Natural killer cell treated with Interleukin-12 subunit alpha and Interleukin-12 subunit beta and Interleukin-15 and Interleukin-18, amount 100 ng/mL, for 72 hours (primary cell): ENCODE results near the gene UBE2I. TPM values are rescaled to one million over a fixed set of nuclear protein-coding genes. Genes with fewer than 3 reads are reported as not detected.

Experiments used
- ATAC-seq, 2 donors: fragments of 150-1000 bp; cut with Tn5 transposase in 1 of 2; sonication (Bioruptor Pico), chemical (Tn5 transposase) in 1 of 2; 2 replicates each; pipeline ENCODE4 v1.10.0; 2021
- DNase-seq: peaks from one replicate; pipeline ENCODE4 v3.0.0; 2022; ENCODE audit warnings: low spot score
- H3K27ac Mint-ChIP-seq, 2 donors: 1 replicate in 1 of 2; 2 replicates in 1 of 2; pipeline ENCODE4 v1.8.0; 2022; ENCODE audit warnings: mixed read lengths in 2 of 2, mild to moderate bottlenecking in 1 of 2, moderate library complexity in 1 of 2
- H3K27me3 Mint-ChIP-seq, 2 donors: 1 replicate in 1 of 2; 2 replicates in 1 of 2; pipeline ENCODE4 v1.8.0; 2022; ENCODE audit warnings: mixed read lengths in 2 of 2
- H3K36me3 Mint-ChIP-seq: one replicate; pipeline ENCODE4 v1.8.0; 2022; ENCODE audit warnings: mixed read lengths
- H3K4me1 Mint-ChIP-seq, 2 donors: 1 replicate in 1 of 2; 2 replicates in 1 of 2; pipeline ENCODE4 v1.8.0; 2022; ENCODE audit warnings: low read depth in 2 of 2, mixed read lengths in 2 of 2, mild to moderate bottlenecking in 1 of 2
- H3K4me3 Mint-ChIP-seq: one replicate; pipeline ENCODE4 v1.8.0; 2022; ENCODE audit warnings: mixed read lengths
- H3K9me3 Mint-ChIP-seq: 2 replicates; pipeline ENCODE4 v1.8.0; 2022; ENCODE audit warnings: mixed read lengths
- total RNA-seq, 2 donors: library from RNA; stranded (reverse); gene quantifications; one replicate each; pipeline ENCODE4 v1.2.3, GENCODE V29; 2022

Gene UBE2I
- total RNA-seq, 2 donors from 2014 or later: 202 to 246 TPM

DNA sequence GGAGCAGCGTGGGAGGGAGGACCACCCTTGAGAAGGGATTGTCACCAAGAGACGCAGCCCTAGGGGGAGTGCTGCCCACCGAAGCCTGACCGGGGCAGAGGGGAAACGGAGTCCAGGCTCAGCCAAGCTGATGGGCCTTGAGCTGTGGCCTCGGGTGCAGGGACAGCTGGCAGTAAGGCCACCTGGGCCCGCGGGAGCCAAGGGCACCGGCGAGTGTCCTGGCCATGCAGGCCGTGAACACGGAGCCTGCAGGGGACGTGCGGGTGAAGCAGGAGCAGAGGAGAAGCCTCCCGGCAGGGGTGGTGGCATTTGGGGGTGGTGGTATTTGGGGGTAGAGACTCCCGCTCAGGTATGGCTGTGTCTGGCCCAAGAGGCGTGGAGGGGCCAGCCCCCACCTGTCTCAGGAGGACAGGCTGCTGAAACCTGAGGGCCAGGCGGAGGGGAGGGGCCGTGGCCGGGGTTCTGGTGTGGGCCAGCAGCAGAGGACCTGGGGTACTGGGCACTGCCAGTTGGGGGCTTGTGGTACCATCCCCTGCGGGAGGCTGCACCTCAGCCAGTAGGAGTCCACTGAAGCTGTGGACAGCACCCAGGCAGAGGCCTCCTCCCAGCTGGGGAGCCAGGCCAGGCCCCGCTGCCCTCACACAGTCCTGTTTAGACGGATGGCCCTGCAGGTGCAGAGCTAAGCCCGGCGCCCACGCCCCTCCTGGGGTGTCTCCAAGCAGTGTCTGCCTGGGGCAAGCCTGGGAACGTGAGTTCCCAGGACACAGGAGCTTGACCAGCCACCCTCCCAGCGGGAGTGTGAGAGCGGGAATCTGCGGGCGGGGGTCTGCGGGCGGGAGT is 46.8 kb downstream of the UBE2I start:
- no peaks in the 10 kb centered on the region for H3K27me3 Mint-ChIP-seq
- H3K27ac Mint-ChIP-seq: no peak overlapping the region
- no peak for DNase-seq
- no peaks in the 10 kb centered on the region for H3K9me3 Mint-ChIP-seq
- no peak overlapping the region for H3K4me3 Mint-ChIP-seq
- ATAC-seq: no peak
- H3K36me3 Mint-ChIP-seq: no peaks in the 10 kb centered on the region
- peaks cover 22 to 27% of the 10 kb centered on the region in 2 donors for H3K4me1 Mint-ChIP-seq

DNA sequence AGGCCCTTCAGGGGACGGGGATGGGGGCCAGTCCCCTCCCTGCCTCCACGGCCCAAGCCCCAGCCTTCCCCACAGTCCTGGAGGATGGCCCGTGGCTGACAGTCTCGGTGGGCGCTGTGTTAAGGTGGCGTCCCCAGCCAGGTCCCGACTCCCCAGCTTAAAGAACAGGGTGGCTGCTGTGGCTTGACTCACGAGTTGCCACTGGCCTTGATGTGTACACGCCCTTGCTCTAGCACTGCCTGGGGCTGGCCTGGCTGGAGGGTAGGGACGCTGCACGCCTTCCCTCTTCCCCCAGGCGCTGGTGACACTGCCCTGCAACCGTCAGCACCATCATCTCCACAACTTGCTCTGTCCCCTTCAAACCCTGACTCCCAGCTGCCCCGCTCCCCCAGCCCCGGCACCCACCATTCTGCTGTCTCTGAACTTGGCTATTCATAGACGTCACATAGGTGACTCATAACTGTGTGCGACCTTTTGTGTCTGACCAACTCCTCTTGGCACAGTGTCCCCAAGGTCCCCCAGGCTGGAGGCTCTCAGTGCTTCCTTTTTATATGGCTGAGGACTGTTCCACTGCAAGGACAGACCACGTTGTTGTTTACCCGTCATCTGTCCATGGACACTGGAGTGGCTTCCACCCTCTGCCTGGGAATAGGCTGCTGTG is 48.6 kb downstream of the UBE2I start:
- peaks cover 15 to 18% of the 10 kb centered on the region in 2 donors for H3K4me1 Mint-ChIP-seq
- H3K27me3 Mint-ChIP-seq: no peaks in the 10 kb centered on the region
- no peak overlapping the region for H3K4me3 Mint-ChIP-seq
- ATAC-seq (peak in 1 of 2 donors; percentile 7), DNase-seq (peak; percentile 54)
- no peaks in the 10 kb centered on the region for H3K9me3 Mint-ChIP-seq
- H3K27ac Mint-ChIP-seq: no peak overlapping the region
- H3K36me3 Mint-ChIP-seq: no peaks in the 10 kb centered on the region

DNA sequence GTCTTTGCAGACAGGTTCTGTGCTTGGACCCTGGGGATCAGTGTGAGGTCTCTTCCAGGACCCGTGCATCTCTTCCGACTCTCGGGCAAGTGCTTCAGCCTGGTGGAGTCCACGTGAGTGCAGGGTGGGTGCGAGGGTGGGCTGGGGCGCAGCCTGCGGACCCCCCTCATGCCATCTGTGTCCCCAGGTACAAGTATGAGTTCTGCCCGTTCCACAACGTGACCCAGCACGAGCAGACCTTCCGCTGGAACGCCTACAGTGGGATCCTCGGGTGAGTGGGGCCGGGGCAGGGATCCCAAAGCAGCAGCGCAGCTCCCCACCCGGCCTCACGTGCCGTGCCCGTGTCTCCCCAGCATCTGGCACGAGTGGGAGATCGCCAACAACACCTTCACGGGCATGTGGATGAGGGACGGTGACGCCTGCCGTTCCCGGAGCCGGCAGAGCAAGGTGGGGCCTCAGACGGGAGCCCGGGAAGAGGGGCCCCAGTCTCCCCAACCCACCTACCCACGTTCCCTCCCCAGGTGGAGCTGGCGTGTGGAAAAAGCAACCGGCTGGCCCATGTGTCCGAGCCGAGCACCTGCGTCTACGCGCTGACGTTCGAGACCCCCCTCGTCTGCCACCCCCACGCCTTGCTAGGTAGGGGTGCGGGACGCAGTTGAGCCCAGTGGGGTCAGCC is 52.4 kb downstream of the UBE2I start:
- peaks cover 0 to 6% of the 10 kb centered on the region in 2 donors for H3K4me1 Mint-ChIP-seq
- peaks cover 4% of the 10 kb centered on the region for H3K36me3 Mint-ChIP-seq
- no peak for DNase-seq
- no peak overlapping the region for H3K4me3 Mint-ChIP-seq
- H3K9me3 Mint-ChIP-seq: no peaks in the 10 kb centered on the region
- H3K27ac Mint-ChIP-seq: no peak overlapping the region
- no peak for ATAC-seq
- no peaks in the 10 kb centered on the region for H3K27me3 Mint-ChIP-seq

DNA sequence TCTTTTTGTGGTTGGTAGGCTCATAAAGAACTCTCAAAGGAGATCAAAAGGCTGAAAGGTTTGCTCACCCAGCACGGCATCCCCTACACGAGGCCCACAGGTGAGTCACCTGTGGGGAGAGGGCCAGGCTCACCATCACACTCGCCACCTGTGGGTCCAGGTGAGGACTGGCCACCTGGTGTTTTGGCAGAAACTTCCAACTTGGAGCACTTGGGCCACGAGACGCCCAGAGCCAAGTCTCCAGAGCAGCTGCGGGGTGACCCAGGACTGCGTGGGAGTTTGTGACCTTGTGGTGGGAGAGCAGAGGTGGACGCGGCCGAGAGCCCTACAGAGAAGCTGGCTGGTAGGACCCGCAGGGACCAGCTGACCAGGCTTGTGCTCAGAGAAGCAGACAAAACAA is 53.4 kb downstream of the UBE2I start:
- H3K27ac Mint-ChIP-seq: no peak overlapping the region
- peaks cover 4% of the 10 kb centered on the region for H3K36me3 Mint-ChIP-seq
- no peak for ATAC-seq
- DNase-seq: no peak
- H3K4me3 Mint-ChIP-seq: no peak overlapping the region
- no peaks in the 10 kb centered on the region for H3K9me3 Mint-ChIP-seq
- H3K27me3 Mint-ChIP-seq: no peaks in the 10 kb centered on the region
- peaks cover 0 to 6% of the 10 kb centered on the region in 2 donors for H3K4me1 Mint-ChIP-seq

DNA sequence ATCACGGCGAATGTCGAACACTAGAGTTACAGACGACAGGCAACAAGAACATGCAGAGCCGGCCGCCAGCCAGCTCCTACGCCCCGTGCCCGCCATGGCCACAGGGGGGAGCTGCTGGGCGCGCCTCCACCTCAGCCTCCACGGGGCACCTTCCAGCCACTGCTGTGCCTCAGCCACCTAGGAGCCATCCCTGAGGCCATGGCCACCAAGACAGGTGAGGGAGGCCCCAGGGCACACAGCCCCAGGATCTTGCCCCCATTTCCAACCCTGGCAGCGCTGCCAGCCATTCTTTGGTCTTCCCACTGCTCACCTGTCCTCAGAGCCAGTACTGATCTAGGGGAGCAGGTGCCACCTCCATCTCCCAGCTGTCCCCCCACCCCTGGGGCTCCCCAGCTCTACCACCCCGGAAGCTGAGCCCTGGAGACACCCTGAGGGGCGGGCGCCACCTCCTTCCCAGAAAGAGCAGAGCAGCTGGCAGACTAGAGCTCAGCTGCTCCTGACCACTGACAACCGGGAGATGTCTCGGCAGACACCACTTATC is 54.1 kb downstream of the UBE2I start:
- Mint-ChIP-seq H3K9me3 (no peaks in the 10 kb centered on the region), H3K4me3 (no peak overlapping the region), H3K36me3 (peaks cover 4% of the 10 kb centered on the region), H3K27ac (no peak overlapping the region), H3K4me1 (peaks cover 0 to 3% of the 10 kb centered on the region in 2 donors), H3K27me3 (no peaks in the 10 kb centered on the region)
- ATAC-seq: peak; percentile 77 to 83
- peak; percentile 76 for DNase-seq

DNA sequence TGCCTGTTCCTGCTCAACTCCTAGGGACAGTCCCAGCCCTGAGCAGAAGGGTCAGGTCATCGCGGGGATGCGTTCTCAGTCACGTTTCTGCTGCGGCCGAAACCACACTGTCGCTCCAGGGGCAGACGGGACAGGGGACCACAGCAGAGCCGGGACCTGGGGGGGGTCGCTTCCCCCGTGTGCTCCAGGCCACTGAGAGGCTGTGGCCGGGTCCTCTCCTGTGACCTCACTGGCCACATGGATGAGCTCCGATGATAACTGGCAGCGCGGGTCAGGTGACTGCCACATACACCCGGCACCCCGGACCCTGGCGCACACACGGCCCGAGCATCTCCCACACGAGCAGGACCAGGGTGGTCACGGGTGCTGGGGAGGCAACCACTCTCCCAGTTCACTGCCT is 55.1 kb downstream of the UBE2I start:
- ATAC-seq: no peak
- H3K4me1 Mint-ChIP-seq: peaks cover 0 to 3% of the 10 kb centered on the region in 2 donors
- no peaks in the 10 kb centered on the region for H3K27me3 Mint-ChIP-seq
- H3K4me3 Mint-ChIP-seq: no peak overlapping the region
- peaks cover 4% of the 10 kb centered on the region for H3K36me3 Mint-ChIP-seq
- DNase-seq: no peak
- no peak overlapping the region for H3K27ac Mint-ChIP-seq
- H3K9me3 Mint-ChIP-seq: no peaks in the 10 kb centered on the region

DNA sequence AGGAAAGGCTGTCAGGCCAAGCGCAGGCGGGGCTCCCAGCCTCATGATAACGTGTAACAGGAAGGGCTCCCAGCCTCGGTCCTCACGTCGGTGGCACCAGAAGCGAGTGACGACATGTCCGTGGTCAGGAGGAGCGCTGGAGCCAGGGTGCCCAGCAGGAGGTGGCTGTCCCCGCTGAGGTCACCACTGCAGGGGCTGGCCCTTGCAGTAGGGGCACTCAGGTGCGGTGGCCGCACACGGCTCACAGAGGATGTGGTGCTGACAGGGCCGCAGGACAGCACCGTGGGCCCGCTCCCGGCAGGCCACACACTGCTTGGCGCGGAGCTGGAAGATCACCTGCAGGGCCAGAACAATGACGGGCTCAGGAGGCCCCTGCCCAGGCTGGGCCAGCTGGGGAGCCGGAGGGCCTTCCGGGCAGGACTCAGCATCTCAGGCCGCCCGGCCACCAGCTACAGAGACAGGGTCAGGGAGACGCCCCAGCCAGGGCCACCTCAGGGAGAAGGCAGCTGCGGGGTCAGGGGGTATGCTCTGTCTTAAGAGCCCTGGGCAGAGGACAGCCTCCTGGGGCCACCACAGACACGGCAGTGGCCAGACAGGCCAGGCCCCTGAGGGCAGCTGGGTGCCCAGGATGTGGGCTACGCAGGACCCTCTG is 56.8 kb downstream of the UBE2I start:
- Mint-ChIP-seq H3K4me3 (no peak overlapping the region), H3K27ac (no peak overlapping the region), H3K36me3 (peaks cover 4% of the 10 kb centered on the region), H3K9me3 (no peaks in the 10 kb centered on the region), H3K27me3 (no peaks in the 10 kb centered on the region), H3K4me1 (peaks cover 0 to 3% of the 10 kb centered on the region in 2 donors)
- DNase-seq: no peak
- no peak for ATAC-seq

DNA sequence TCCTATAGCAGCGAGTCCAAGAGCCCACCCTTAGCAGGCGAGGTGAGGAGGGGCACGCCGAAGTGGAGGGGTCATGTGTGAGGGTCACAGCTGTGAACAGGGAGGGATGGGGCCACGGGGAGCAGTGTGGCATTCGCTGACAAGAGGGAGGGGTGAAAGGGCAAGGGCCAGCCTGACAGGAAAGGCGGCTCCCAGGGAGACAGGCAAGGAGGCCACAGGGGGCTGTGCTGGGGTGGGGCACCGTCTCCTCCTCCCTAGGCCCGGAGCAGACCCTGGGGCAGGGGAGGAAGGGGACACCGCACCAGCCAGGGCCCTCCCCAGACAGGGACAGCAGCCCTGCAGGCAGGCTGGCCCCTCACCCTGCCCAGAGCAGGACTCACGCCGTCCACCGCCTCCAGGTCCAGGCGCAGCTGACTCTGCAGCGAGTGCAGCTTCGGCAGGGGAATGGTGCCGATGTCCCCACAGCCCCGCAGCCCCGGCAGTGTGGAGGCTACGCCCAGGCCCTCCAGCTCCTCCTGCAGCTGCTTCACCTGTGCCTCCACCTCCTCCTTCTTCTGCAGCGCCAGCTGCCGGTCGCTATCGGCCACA is 57.4 kb downstream of the UBE2I start:
- peaks cover 0 to 3% of the 10 kb centered on the region in 2 donors for H3K4me1 Mint-ChIP-seq
- peaks cover 4% of the 10 kb centered on the region for H3K36me3 Mint-ChIP-seq
- no peaks in the 10 kb centered on the region for H3K27me3 Mint-ChIP-seq
- ATAC-seq: peak in 1 of 2 donors; percentile 29
- no peak overlapping the region for H3K27ac Mint-ChIP-seq
- H3K4me3 Mint-ChIP-seq: no peak overlapping the region
- DNase-seq: no peak
- no peaks in the 10 kb centered on the region for H3K9me3 Mint-ChIP-seq

DNA sequence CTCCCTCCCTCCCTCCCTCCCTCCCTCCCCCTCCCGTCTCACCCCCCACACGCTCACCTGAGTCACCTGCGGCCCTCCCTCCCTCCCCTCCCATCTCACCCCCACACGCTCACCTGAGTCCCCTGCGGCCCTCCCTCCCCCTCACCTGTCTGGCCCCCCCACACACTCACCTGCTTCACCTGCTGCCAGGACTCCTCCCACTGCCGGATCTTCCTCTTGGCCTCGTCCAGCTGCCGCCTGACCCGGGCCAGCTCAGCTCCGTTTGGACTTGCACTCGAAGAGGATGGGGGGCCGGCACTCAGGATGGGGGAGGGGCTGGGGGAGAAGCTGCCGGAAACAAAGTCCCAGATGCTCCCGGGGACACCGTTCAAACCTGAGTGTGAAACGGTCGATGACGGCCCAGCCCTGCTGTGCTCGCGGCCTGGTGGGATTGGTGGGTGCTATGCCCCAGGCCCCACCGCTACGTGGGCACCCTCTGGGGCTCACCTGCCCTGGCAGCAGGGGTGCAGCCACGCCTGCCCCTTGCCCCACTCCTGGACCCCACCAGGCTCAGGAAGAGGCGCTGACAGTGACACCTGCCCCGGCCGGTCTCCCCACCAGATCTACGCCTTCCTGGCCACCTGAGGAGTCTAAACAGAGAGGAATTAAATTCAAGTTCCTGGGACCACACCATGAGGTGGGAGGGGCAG is 58.2 kb downstream of the UBE2I start:
- no peaks in the 10 kb centered on the region for H3K27me3 Mint-ChIP-seq
- H3K4me3 Mint-ChIP-seq: no peak overlapping the region
- no peaks in the 10 kb centered on the region for H3K9me3 Mint-ChIP-seq
- H3K36me3 Mint-ChIP-seq: peaks cover 4% of the 10 kb centered on the region
- DNase-seq (no peak), ATAC-seq (no peak)
- H3K27ac Mint-ChIP-seq: no peak overlapping the region
- peaks cover 0 to 3% of the 10 kb centered on the region in 2 donors for H3K4me1 Mint-ChIP-seq

DNA sequence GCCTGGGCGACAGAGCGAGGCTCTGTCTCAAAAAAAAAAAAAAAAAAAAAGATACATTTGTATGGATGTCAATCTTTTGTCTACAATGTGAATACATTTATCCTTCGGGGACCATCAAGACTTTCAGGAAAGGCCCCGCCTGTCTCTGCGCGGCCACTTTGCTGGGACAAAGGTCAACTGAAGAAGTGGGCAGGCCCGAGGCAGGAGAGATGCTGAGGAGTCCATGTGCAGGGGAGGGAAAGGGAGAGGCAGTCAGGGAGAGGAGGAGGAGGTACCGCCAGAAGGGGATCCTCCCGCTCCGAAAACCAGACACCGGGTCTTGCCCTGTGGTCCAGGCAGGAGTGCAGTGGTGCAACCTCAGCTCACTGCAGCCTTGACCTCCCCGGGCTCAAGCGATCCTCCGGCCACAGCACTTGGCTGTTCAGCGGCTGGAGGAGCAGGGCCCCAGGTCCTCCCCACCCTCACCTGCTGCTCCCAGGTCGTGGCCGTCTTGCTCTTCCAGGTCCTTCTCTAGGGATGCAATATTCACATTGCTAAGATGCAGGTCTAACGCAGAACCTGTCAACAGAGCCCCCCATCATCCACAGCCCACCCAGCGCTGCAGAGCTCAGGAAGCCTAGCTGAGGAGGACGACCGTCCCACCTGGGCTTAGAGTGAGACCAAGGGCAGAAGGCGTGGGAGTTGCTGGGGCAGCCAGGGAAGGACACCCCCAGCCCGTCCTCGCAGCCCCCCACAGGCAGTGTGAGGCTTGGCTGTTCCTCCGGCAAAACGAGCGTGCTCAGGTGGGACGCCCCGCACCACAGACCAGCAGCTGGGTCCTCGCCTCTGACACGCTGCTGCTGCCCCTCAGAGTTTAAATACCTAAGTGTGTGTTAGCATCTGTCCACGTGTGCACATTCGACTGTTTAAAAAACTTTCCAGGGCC is 61.9 kb downstream of the UBE2I start:
- H3K27ac Mint-ChIP-seq: no peak overlapping the region
- H3K4me3 Mint-ChIP-seq: no peak overlapping the region
- ATAC-seq: no peak
- no peaks in the 10 kb centered on the region for H3K36me3 Mint-ChIP-seq
- no peaks in the 10 kb centered on the region for H3K27me3 Mint-ChIP-seq
- H3K9me3 Mint-ChIP-seq: no peaks in the 10 kb centered on the region
- DNase-seq: no peak
- H3K4me1 Mint-ChIP-seq: no peaks in the 10 kb centered on the region

DNA sequence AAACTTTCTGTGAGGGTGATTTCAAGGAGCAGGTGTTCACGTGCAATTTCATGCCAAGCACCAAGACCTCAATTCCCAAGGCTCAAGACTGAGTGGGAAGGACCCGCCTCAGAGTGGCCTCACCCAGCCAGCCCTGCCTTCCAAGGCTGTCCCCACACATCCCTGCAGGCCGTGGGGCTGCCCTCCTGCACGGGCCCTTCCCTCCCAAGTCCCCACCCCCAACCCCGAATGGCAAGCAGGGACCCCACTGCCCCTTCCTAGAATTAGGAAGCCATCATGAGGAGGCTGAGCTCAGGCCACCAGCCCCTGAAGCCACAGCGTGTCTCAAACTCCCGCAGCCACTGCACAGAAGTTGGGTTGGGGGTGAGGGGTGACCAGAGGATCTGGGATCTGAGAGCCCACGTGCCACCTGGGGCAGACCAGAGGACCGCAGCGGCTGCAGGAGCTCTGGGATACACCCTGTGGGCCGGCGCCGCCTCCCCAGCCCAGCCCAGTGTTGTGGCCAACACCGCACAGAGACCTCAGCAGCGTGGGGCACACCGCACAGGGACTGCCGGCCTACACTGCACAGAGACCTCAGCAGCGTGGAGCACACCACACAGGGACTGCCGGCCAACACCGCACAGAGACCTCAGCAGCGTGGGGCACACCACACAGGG is 63.0 kb downstream of the UBE2I start:
- Mint-ChIP-seq H3K27ac (no peak overlapping the region), H3K9me3 (no peaks in the 10 kb centered on the region), H3K27me3 (no peaks in the 10 kb centered on the region), H3K4me3 (no peak overlapping the region), H3K4me1 (no peaks in the 10 kb centered on the region), H3K36me3 (no peaks in the 10 kb centered on the region)
- DNase-seq (no peak), ATAC-seq (no peak)
